ENCODE results near the gene PPP2R1A. TPM values are rescaled to one million over a fixed set of nuclear protein-coding genes. Genes with fewer than 3 reads are reported as not detected.

Gene PPP2R1A
- total and polyA plus RNA-seq, 2 donors (not counting 3 experiments of a cell fraction or from before 2014, with no cell fraction given): 221 to 253 TPM

GRCh38 chr19:52196256-52196967, 6.6 kb downstream of the PPP2R1A start:
- Histone ChIP-seq H3K9ac (replicated peaks; ENCODE audit: extremely low read depth, insufficient read depth, low read length) (no peak overlapping the region), H3K9me1 (replicated peaks; ENCODE audit: control insufficient read depth, extremely low read depth, insufficient read depth, low read length) (no peaks in the 10 kb centered on the region), H3K4me2 (ENCODE audit: insufficient read depth, low read length) (no peak overlapping the region), H3K36me3 (ENCODE audit: control insufficient read depth in 2 of 2, extremely low read depth in 1 of 2, insufficient read depth in 2 of 2, low read length in 2 of 2) (peaks cover 10 to 23% of the 10 kb centered on the region in 2 experiments), H4K20me1 (replicated peaks; ENCODE audit: control insufficient read depth, extremely low read depth, insufficient read depth, low read length) (no peaks in the 10 kb centered on the region), H2AFZ (ENCODE audit: low read depth, low read length) (no peak overlapping the region), H3K27ac (ENCODE audit: insufficient read depth, low read depth, low read length) (no peak overlapping the region), H3K79me2 (ENCODE audit: control insufficient read depth, insufficient read depth, low read length) (peaks cover 96% of the 10 kb centered on the region), H3K9me3 (replicated peaks; ENCODE audit: control insufficient read depth, insufficient read depth, low read length) (no peaks in the 10 kb centered on the region), H3K4me3 (replicated peaks in 1 of 3; ENCODE audit: insufficient read depth in 1 of 3, low read depth in 1 of 3, low read length in 3 of 3) (no peak overlapping the region), H3K4me1 (ENCODE audit: control insufficient read depth, extremely low read depth, insufficient read depth, low read length) (peaks cover 8% of the 10 kb centered on the region), H3K27me3 (ENCODE audit: control insufficient read depth in 2 of 2, insufficient read depth in 2 of 2, low read length in 2 of 2) (no peaks in the 10 kb centered on the region)
- dilution Hi-C loops (cut with MboI; ENCODE audit: extremely low pct_ligation_motif_present, low sequenced_read_pairs) (no loop called here), intact Hi-C loops (cut with micrococcal nuclease) (no loop called here)
- FAIRE-seq: no peak
- no peak for TF ChIP-seq POLR2AphosphoS5 (IDR thresholded peaks at IDR 0.05; ENCODE audit: insufficient read depth, low read depth, low read length)
- no peak for DNase-seq (ENCODE audit: low read depth, low spot score)
- POLR2A ChIA-PET: no interaction called here
- CTCF ChIA-PET: interaction anchor here (1.3 kb wide), 1 partner anchor 58 kb away, joined by 3 read pairs; no protein-coding TSS in a partner anchor
- no TSS peak for BruUV-seq (replicated peaks)

- Histone ChIP-seq H3K9me3 (replicated peaks; ENCODE audit: control insufficient read depth, insufficient read depth, low read length) (no peaks in the 10 kb centered on the region), H3K36me3 (ENCODE audit: control insufficient read depth in 2 of 2, extremely low read depth in 1 of 2, insufficient read depth in 2 of 2, low read length in 2 of 2) (peaks cover 19 to 30% of the 10 kb centered on the region in 2 experiments), H3K27ac (ENCODE audit: insufficient read depth, low read depth, low read length) (no peak overlapping the region), H3K4me3 (replicated peaks in 1 of 3; ENCODE audit: insufficient read depth in 1 of 3, low read depth in 1 of 3, low read length in 3 of 3) (no peak overlapping the region), H3K9me1 (replicated peaks; ENCODE audit: control insufficient read depth, extremely low read depth, insufficient read depth, low read length) (no peaks in the 10 kb centered on the region), H3K9ac (replicated peaks; ENCODE audit: extremely low read depth, insufficient read depth, low read length) (no peak overlapping the region), H3K4me2 (ENCODE audit: insufficient read depth, low read length) (no peak overlapping the region), H3K4me1 (ENCODE audit: control insufficient read depth, extremely low read depth, insufficient read depth, low read length) (peaks cover 5% of the 10 kb centered on the region), H3K27me3 (ENCODE audit: control insufficient read depth in 2 of 2, insufficient read depth in 2 of 2, low read length in 2 of 2) (no peaks in the 10 kb centered on the region), H2AFZ (ENCODE audit: low read depth, low read length) (no peak overlapping the region), H3K79me2 (ENCODE audit: control insufficient read depth, insufficient read depth, low read length) (peaks cover 96% of the 10 kb centered on the region), H4K20me1 (replicated peaks; ENCODE audit: control insufficient read depth, extremely low read depth, insufficient read depth, low read length) (no peaks in the 10 kb centered on the region)
- no peak for FAIRE-seq
- dilution Hi-C loops (cut with MboI; ENCODE audit: extremely low pct_ligation_motif_present, low sequenced_read_pairs) (no loop called here), intact Hi-C loops (cut with micrococcal nuclease) (no loop called here)
- ChIA-PET CTCF (interaction anchor here (1.5 kb wide), 1 partner anchor 58 kb away, joined by 3 read pairs; the partner anchor contains the start of gene ZNF616), POLR2A (interaction anchor here (0.6 to 2.4 kb wide), 2 partner anchors 8 to 18 kb away, joined by 3 to 20 read pairs; partner anchors contain the start of gene PPP2R1A)
- TF ChIP-seq POLR2AphosphoS5 (IDR thresholded peaks at IDR 0.05; ENCODE audit: insufficient read depth, low read depth, low read length) (no peak), FOS (IDR thresholded peaks at IDR 0.05; ENCODE audit: borderline replicate concordance, insufficient read depth, low read length) (no peak), EZH2 (IDR thresholded peaks at IDR 0.05; ENCODE audit: borderline replicate concordance, low read depth, low read length, severe bottlenecking) (no peak), POLR2A (IDR thresholded peaks at IDR 0.05; ENCODE audit: low read depth, low read length) (no peak), CTCF (IDR thresholded peaks at IDR 0.05; ENCODE audit: extremely low read depth in 1 of 2, insufficient read depth in 1 of 2, low read depth in 1 of 2, low read length in 2 of 2) (no peak), MYC (IDR thresholded peaks at IDR 0.05; ENCODE audit: low read depth, low read length) (no peak), MAX (IDR thresholded peaks at IDR 0.05; ENCODE audit: insufficient read depth, insufficient read length) (no peak), JUN (IDR thresholded peaks at IDR 0.05; ENCODE audit: borderline replicate concordance, insufficient read depth, insufficient read length, low read depth) (no peak), GATA2 (IDR thresholded peaks at IDR 0.05; ENCODE audit: insufficient read depth, insufficient read length, low read depth, low read length) (no peak)
- DNase-seq (ENCODE audit: low read depth, low spot score): no peak
- no TSS peak for BruUV-seq (replicated peaks)
These were observed 8.1 kb downstream of the PPP2R1A start for GRCh38 chr19:52197964-52198363.
